DND-41 (cell line): ENCODE measurements around the gene SHANK1.

Experiments
- CTCF ChIP-seq: IDR thresholded peaks from 2 replicates; pipeline ENCODE4 v1.5.1; 2012; ENCODE audit warnings: borderline replicate concordance, low read length, moderate library complexity, mild to moderate bottlenecking; ENCODE audit not compliant: poor library complexity, severe bottlenecking; ENCODE audit errors: extremely low read depth
- EZH2 ChIP-seq: IDR thresholded peaks from 3 replicates; pipeline ENCODE4 v1.6.1; 2012; ENCODE audit warnings: borderline replicate concordance, low read depth, mild to moderate bottlenecking, moderate library complexity, low read length, inconsistent platforms; ENCODE audit not compliant: severe bottlenecking

GRCh38 chr19:50717891-50718254 is 1.7 kb downstream of the SHANK1 start:
- TF ChIP-seq EZH2 (no peak), CTCF (no peak)
